ENCODE measurements around the gene FUOM.
"Not testable (repeated sequence)": the region's sequence is repeated elsewhere in the genome, so short reads cannot be mapped to it uniquely, and the experiment has no call there.

Gene FUOM

DNA sequence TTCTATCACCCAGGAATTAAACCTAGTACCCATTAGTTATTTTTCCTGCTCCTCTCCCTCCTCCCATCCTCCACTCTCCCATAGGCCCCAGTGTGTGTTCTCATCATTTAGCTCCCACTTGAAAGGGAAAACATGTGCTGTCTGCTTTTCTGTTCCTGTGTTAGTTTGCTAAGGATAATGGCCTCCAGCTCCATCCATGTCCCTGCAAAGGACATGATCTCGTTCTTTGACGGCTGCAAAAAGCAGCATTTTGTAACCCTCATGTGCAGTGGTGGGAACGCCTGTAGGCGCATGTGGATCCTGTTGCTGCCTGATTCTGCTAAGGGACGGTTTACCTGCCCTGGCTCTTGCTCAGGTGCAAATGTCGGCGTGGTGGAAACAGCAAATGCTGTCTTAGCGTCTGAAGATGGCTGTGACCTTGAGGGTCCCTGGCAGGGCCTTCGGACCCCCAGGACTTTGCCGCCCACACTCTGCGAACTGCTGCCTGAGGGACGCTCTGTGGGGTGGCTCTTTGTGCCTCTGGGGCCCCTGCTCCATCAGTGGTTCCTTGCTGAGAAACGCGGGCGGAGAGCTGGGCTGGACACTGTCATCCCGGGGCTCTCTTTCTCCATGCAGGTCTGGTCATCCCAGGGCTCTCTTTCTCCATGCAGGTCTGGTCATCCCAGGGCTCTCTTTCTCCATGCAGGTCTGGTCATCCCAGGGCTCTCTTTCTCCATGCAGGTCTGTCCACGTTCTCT, 30.6 kb upstream of the FUOM start:
- DNase-seq: no peak

DNA sequence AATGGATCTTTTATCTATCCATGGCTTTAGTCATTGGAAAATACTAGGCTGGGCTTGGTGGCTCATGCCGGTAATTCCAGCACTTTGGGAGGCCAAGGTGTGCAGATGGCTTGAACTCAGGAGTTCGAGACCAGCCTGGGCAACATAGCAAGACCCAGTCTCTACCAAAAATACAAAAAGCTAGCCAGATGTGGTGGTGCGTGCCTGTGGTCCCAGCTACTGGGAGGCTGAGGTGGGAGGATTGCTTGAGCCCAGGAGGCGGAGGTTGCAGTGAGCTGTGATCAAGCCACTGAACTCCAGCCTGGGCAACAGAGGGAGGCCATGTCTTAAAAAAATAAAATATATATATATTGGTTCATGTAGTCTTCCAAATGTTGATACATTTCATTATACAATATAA, 29.1 kb upstream of the FUOM start:
- DNase-seq: not testable (repeated sequence)

DNA sequence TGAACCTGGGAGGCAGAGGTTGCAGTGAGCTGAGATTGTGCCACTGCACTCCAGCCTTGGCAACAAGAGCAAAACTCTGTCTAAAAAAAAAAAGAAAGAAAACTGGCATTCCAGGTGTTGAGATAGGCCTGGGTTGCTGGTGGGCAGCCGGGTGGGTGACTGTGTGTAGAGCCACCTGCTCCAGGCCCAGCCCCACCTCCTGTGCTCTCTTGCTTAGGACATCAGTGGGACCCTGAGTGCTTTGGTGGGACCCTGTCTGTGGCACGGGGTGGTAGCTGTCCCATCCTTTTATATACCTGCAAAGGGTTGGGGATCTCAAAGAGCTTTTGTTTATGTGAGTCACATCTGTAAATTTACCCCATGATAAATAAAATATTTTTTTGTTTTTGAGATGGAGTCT, 27.4 kb upstream of the FUOM start:
- no peak for DNase-seq

DNA sequence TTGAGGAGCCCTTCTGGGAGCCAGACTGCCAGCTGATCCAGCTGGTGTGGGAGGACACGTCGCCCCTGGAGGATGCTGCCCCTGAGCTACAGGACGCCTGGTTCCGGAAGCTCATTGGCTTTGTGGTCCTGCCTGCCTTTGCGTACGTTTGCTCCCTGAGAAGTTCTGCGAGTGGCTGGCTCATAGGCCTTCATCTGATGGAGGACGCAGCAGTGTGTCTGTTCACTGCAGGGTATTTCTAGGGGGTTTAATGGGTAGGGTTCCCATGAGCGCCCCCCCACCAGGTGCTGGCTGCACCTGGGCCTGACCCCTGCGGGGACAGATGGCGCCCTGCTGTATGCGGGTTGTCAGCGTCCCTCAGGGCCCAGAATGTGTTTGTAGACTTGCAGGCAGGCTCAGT, 26.3 kb upstream of the FUOM start:
- DNase-seq: no peak

DNA sequence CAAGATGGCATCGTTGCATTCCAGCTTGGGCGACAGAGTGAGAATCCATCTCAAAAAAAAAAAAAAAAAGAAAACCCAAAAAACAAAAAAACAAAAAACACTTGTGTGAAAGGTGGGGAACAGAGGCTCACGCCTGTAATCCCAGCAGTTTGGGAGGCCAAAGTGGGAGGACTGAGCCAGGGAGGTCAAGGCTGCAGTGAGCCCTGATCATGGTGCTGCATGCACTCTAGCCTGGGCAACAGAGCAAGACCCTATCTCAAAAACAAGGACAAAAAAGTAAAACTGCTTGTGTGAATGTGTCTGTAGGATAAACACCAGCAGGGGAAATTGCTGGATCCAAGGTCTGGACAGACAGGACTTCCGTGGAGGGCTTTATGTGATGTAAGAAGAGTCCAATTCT, 25.7 kb upstream of the FUOM start:
- no peak for DNase-seq

DNA sequence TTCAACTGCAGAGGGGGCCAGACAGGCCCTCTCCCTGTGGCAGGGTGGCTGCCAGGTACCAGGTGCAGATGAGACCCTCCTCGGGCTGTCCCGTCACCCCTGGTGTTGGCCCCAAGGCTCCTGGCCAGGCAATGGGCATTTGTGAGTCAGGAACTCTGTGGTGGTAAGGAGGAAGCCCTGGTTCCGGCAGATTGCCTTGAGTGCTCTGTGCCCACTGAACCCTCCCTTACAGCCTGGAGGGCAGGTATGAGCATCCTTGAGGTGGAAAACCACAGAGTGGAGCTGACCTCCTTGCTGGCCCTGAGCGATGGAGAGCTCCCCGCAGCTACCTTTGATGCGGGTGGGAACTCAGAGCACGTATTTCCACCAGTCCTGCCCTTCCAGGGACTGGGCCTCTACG, 23.2 kb upstream of the FUOM start:
- DNase-seq: no peak

DNA sequence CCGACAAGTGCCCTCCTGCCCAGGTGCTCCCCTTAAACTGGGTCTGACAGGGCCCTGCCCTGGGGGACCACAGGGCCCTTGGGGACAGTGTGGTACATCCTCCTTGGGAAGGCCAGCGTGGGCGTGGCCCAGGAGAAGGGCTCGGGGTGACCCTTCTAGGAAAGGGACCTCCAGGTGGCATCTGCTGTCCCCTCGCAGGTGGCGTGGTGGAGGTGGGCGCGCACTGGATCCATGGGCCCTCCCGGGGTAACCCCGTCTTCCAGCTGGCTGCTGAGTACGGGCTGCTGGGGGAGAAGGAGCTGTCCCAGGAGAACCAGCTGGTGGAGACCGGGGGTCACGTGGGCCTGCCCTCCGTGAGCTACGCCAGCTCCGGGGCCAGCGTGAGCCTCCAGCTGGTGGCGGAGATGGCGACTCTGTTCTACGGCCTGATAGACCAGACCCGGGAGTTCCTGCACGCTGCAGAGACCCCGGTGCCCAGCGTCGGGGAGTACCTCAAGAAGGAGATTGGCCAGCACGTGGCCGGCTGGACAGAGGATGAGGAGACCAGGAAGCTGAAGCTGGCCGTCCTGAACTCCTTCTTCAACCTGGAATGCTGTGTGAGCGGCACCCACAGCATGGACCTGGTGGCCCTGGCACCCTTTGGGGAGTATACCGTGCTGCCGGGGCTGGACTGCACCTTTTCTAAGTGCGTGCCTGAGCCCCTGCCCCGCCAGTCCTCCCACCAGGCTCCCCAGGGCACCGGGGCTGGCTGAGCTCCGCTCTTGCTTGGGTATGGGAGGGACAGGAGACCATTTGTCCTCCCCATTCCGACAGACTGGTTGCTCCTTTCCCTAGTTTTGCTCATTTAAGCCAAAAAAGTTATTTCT, 22.2 kb upstream of the FUOM start:
- DNase-seq: no peak

DNA sequence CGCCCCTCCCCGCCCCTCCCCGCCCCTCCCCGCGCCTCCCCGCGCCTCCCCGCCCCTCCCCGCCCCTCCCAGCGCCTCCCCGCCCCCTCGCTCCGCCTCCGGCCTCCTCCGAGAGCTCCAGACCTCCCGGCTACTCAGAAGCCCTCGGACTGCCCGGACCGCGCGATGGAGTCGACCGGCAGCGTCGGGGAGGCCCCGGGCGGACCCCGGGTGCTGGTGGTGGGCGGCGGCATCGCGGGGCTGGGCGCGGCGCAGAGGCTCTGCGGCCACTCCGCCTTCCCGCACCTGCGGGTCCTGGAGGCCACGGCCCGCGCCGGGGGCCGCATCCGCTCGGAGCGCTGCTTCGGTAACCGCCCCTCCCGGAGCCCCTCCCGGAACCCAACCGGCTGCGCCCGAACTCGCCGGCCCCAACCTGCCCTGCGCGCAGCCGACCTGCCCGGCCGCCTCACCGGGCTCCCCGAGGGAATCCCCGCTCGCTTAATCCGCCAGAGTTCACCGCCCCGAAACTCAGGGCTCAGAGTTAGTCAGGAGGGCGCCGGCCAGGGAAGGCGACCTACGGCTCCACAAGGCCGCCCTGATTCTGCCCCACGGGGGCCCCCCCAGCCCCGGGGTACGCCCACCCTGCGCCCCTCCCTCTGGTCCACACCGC, 21.5 kb upstream of the FUOM start, which contains the start of gene PAOX:
Gene PAOX, plus strand, starts transcription at position 111 of the 649 bp plus-strand sequence. Its CDS starts 55 bp downstream, at position 166.
- peak; percentile 59 for DNase-seq

DNA sequence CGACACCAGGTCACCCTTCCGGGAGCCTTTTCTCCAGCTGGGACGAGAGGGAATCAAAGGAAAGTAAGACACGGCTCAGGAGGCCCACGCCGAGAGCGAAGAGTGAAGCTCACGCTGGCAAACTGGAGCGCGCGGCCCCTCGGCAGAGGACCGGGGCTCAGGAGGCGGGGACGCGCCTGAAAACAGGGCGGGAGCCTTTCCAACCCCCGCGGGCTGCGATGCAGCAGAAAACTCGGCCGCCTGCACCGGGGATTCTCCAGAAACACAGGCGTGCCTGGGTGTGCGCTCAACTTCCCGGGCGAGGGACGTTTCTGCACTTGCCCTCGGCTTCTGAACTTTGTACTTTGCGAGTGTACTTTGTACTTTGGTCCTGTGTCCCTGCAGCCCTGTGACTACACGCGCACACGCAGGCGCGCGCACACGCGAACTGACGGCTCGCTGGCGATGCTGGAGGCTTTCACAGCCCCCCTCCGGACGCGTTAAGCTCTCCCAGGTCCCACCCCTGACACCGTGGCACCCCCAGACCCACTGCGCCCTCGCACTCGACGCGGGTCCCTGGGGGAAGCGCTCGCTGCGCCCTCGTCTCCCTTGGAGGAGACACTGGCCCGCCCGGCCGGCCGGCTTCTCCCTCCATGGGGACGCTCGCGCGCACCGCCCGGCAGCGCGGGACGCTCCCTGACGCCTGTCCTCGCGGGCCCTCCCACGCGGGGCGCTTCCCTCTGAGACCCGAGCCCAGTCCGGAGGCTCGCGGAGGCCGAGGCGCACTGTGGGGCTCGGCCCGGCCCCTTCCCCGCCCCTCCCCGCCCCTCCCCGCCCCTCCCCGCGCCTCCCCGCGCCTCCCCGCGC, 20.7 kb upstream of the FUOM start:
- DNase-seq: peak; percentile 64

DNA sequence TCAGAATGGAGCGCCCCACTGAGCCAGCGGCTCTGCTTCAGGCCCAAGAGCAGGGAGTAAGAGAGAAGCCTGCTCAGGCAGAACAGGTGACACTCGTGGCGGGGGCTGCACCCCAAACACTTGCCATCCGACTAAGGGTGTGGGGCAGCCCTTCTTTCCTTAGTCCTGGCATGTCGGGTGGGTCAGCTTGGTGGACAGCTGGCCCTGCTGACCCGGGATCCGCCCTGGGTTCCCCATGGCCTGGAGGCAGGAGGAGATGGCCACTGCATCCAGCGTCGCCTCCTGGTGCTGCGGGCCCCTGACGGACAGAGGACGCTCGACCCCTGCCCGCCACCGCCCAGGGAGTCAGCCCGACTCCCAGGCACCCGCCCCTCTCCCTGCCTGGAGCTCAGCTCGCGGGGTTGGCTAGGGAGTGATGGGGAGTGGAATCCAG, 20.0 kb upstream of the FUOM start:
- DNase-seq: no peak

DNA sequence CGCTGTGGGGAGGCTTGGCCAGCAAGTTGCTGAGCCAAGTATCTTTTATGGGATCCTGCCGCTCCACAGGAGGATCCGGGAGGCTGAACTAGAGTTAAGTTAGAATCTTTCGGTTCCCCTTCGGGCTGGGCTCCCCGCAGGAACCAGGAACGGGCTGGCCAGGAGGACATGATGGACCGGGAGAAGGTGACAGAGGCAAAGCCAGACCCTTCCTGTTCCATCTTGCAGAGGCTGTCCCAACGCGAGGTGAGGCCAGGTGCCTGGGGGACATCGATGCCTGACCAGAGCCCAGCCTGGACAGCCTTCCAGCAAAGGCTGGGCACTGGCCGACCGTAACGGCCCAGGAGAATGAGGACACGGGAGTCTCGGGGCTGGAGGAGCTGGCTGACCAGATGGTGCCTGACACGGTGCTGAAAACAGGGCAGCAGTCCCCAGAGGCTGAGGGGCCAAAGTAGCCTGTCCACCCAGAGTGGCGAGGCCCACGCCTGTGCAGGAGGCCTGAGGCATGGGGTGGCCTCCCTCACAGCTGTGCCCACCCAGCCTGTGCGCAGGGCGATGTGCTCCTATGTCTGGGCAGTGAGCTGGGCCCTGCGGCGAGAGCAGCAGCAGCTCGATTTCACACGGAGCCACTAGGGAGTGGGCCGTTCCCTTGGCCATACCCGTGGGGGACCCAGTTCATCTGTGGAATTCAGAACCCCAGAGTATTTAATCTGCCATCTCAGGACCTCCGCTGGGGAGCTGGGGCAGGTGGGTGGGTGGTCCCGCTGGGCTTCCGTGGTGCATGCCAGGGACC, 19.4 kb upstream of the FUOM start:
- DNase-seq: no peak

DNA sequence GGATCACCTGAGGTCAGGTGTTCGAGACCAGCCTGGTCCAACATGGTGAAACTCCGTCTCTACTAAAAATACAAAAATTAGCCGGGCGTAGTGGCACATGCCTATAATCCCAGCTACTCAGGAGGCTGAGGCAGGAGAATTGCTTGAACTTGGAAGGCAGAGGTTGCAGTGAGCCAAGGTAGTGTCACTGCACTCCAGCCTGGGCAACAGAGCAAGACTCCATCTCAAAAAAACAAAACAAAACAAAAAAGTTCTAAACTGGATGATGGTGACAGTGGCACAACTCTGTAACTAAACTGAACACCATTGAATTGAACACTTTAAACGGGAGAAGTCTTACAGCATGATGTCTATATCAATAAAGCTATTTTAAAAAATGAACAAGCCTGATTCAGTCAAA, 18.4 kb upstream of the FUOM start:
- not testable (repeated sequence) for DNase-seq

DNA sequence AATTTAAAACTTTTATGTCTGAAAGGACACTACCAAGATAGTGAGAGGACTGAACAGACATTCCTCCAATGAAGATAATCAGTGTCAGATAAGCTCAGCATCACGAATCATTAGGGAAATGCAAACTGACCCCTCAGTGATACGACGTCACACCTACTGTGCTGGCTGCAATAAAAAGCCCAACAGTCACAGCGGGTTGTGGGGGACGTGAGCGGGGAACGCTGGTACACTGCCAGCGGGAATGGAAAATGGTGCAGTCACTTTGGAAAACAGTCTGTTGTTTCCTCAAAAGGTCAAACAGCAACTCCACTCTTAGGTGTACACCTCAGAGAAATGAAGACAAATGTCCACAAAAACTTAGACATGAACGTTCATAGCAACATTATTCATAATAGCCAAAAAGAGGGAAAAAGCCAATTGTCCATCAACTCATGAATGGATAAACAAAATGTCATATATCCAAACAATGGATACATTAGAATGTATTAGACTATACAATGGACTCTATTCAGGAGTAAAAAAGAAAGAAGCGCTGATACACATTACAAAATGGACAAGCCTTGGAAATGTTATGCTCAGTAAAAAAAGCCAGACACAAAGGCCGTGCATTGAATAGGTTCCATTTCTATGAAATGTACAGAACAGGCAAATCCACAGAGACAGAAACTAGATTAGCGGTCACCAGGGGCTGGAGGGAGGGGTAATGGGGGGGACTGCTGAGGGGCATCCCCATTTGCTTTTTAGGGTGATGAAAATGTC, 17.7 kb upstream of the FUOM start:
- no peak for DNase-seq

DNA sequence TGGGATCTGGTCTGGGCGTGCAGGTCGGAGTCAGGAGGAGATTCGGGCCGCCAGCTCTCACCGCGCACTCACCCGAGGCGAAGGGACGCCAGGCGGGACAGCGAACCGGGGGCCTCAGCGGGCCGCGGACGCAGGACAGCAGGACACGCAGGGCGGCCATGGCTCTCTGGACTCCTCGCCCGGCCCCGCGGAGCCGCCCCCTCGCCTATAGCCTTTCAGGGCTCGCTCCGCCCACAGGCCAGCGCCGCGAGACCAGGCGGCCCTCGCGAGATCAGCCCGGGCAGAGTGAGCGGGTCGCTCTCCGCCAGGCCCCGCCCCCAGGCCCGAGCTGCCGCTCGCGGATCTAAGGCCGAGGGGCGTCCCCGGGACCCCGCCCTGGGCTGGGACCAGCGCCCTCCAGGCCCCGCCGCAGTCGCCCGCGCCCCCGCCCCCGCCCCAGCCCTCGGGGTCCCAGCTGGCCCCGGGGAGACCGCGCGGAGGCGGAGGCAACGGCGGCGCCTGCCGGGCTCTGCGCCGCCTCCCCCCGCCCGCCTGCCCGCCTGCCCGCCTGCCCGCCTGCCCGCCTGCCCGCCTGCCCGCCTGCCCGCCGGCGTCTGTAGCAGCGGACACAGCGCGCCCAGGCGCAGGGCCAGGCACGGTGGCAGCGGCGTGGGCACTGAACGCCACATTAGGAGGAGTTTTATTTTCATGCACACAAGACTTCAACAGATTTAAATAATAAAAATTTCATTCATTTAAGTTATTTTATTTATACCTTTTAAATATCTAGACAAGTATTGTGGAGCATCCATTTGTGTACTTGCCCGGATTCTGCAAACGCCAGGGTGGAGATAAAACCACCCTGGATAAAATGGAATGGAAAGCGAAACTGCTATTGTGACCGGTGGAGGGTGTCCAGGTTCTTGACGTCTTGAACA, 15.6 kb upstream of the FUOM start, which contains the start of gene ECHS1:
Gene ECHS1, minus strand, starts transcription at position 181 of the 917 bp plus-strand sequence. Its CDS starts 21 bp downstream, at position 160.
- peak; percentile 96 for DNase-seq

DNA sequence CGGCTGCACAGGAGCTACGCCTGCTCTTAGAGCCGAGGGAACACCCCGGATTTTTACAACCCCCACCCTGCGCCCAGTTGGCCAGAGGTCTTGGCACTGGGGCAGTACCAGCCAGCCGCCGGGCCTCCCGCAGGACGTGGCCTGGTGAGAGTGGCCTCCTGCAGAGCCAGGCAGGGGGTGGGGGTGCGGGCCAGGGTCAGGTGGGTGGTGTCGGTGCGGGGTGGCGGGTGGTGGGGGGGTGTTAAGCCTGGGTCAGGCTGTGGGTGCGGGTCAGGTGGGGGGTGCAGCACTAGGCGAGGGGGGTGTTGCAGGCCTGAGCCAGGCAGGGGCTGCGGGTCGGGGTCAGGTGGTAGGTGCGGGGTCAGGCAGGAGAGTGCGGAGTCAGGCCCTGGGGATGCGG, 14.7 kb upstream of the FUOM start:
- DNase-seq: no peak

DNA sequence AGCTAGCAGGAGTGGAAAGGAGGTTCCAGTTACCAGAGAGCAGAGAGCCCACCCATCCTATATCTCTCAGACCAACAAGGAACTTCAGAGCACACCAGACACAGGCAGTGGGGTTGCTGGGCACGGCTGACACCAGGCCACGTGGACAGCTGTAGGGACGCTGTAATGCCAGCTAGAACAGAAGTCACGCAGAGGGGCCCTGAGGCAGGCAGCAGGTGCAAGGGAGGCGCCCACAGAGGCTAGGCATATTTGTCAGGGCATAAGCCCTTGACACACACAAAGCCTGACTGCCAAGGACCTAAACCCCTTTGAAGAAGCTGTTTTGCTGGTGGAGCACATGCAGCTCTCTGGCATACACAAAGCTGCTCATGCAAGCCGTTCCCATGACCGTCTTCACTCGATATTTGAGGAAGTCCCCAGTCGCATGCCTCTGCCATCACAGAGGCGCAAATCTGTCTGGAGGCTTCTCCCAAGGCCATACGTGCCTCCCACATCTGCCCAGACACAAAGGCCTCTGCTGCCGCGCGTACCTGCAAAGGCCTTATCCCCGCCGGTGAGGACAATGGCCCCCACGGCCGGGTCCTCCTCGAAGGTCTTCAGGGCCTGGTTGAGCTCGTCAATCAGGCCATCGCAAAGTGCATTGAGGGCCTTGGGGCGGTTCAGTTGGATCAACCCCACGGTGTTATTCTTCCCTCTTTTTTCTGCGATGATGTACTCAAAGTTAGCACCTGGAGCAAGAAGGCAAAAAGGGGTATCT, 12.4 kb upstream of the FUOM start:
- no peak for DNase-seq

DNA sequence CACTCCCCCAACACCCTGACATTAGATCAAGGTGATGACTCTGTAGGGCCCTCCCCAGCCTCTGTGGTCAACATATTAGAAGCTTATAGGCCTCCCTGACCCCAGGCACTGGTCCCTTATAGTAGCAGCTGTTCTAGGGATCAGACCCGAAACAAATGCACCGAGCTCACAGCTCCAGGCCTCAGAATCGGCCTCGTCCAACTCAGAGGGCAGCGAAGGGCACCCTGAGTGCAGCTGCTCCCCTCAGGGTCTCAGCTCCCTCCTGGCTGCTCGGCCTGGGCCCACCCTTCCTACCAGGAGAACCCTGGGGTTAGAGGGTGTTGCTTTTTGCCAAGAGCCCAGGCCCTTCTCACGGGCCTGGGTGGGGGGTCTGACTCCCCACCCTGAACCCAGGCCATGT, 10.3 kb upstream of the FUOM start:
- DNase-seq: no peak

DNA sequence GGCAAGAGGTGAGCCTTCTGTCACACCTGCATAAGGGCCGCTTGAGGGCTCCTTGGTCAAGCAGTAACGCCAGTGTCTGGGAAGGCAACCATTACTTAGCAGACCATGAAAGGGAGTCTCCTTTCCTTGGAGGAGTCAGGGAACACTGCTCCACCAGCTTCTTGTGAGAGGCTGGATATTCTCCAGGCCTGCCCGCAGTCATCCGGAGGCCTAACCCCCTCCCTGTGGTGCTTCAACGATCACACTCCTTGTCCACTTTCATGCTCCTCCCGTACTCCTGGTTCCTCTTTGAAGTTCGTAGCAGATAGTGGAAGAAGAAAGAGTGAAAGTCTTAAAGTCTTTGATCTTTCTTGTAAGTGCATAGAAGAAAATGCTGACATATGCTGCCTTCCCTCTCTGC, 9.6 kb upstream of the FUOM start:
- DNase-seq: not testable (repeated sequence)

DNA sequence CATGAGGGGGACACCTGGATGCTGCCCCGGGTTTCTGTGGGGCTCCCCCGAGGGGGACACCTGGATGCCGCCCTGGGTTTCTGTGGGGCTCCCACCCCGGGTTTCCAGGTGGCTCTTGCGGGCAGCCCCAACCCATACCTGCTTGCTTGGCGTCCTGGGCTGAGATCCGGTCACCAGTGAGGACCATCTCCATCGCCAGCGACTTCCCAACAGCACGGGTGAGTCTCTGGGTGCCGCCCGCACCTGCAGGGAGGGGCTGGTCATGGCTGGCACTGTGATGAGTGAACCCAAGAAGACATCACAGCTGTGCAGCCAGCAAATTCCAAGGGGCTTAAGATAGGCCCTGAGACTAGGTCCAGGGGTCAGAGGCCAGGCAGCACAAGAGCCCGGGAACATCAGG, 8.9 kb upstream of the FUOM start:
- DNase-seq: no peak

All from activated naive CD4-positive, alpha-beta T cell treated with anti-CD3 and anti-CD28 coated beads, Interleukin-2, amount 50 U/mL, for 16 hours (primary cell).